Fibroblast of peridontal ligament (primary cell): ENCODE data around the gene SGTA.

Experiments used
- DNase-seq: peaks from one replicate; pipeline ENCODE4 v3.0.0-alpha.2; 2010; ENCODE audit errors: extremely low read depth

SGTA gene

DNA sequence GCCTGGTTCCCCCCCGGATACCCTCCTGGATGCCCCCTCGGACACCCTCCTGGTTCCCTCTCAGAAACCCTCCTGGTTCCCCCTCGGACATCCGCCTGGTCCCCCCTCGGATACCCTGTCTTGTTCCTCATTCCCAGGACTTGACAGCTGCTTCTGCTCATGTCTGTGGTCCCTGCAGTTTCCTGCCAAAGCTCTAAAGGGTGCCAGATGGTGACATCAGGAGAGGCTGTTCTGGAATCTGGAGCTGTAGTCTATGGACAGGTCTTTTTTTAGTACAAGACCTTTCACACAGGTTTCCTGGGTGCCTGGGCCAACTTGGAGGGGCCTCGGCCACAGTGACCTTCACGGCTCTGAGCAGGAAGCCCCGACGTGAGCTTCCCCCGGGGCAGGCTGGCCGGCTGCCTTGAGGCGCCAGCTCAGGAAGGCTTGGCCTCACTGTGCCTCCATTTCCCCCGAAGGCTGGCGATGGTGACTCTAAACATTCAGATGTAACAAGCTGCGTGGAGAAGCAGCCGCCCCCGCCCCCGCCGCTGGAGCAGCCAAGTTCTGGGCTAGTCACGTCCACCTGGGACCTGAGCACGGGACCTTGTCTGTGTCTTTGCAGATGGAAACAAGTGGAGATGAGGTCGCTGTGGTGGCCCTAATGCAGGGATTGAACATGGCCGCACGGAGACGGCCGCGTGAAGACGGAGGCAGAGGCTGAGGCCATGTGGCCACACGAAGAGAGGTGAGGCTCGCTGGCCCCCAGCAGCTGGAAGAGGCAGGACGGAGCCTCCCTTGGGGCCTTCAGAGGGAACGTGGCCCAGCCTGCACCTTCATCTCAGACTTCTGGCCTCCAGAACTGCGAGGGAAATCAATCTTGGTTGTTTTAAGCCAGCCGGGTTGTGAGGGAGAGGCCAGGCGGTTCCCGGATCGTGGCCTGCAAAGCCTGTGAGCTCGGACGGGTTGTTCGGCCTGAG lies 12.7 kb downstream of the SGTA start:
- no peak for DNase-seq

DNA sequence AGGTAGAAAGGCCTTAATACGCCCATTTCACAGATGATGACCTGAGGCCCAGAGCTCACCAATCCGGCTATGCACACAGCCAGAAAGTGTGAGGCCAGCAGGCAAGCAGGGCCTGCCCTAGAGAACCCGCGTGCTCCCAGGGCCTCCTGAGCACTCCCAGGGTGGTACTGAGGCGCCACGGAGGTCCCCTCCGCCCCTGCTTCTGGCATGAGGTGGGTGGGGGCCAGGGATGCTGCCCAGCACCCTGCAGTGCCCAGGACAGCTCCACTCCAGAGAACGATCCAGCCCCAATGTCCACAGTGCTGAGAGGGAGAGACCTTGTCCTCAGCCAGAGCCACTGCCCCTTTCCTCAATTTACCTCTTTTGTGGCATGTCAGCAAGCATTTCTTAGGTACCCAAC lies 13.9 kb downstream of the SGTA start:
- no peak for DNase-seq

DNA sequence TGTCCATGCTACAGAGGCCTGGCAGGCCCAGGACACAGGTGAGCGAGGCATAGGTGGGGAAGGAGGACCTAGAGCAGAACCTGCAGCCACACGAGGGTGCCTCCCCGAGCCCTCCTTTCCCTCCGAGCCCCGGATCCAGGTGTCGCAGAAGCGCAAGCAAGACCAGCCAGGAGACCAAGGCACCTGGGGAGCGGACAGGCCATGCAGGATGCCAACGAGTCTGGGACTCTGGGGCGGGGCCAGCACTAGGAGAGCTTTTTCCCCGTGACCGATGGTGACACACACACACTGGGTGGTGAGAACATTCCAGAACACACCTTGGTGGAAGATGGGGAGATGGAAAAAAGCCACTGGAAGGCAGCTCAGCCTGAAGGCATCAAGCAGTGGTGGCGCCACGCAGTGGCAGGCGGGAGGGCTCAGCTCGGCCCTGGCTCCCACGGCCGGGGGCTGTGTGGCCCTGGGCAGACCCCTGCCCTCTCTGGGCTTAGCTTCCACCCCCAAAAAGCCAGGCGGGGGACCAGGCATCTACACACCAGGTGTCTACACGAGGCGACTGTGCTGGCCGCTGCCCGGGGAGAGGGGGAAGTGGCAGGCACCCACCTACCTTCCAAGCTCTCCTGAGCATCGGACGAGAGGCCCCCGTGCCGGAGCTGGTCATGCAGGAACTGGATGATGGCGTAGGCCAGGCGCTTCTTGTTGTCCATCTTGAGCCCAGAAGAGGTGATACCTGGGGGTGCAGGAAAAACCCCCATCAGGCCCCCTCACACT lies 14.5 kb downstream of the SGTA start:
- no peak for DNase-seq

GRCh38 chr19:2767688-2768087 lies 15.4 kb downstream of the SGTA start:
- DNase-seq = no peak

DNA sequence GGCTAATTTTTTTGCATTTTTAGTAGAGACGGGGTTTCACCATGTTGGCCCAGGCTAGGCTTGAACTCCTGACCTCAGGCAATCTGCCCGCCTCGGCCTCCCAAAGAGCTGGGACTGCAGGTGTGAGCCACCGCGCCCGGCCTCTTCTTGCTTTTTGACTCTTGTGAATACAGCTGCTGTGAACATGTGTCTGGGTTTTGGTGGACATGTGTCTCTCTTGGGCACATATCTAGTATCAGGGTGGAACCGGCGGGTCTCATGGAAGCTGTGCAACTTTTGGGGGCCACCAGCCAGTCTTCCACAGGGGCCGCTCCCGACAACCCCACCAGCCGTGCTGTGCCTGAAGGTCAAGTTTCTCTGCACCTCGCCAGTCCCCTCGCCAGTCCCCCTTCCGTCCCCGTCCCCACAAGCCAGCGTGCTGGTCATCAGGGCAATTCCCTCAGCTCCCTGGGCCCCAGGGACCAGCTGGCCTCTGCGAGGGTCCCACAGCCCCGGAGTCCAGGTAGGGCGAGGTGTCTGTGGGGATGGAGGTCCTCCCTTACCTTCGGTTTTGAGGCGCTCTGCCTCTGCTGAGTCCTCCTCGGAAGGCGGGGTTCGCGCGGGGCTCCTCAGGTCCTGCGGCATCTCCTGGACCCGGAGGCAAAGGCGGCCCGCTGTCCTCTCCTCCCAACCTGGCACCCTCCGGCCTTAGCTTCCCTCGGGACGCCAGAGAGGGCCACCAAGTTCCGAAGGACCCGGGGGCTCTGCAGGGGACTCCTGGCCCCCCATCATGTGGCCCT lies 16.3 kb downstream of the SGTA start:
- DNase-seq = no peak

DNA sequence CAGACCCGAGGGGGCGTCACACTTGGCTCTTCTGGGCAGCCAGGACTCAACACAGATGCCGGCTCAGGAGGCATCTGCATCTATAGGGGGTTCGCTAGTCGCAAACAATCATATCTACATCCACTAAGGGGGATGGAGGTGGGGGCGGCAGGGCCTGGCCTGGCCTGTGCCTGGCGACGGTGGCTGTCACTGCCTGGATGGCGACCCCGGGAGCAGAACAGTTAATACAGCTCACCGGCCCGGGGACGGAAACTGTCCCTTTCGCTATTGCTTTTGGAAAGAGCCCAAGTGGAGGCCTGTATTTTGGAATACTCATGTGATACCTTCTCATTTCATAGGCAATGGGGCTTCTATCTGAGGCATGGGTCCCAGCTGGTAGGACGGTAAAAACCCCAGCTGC lies 17.7 kb downstream of the SGTA start:
- DNase-seq = no peak

DNA sequence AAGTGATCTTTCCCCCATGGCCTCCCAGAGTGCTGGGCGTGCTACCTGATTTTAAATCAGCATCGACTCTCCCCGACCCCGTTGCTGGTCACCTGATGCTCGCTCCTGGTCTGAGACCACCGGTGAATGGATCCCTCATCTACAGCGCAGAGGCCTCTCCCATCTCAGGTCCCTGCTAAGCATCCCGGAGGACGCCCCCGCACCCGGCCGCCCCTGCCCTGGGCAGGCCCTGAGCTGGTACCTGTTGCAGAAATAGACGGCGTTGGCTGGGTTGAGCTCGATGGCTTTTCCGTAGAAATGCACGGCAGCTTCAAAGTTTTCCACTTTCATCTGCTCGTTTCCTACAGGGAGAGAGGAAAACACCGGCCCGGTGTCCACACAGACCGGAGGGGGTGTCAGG lies 18.1 kb downstream of the SGTA start:
- DNase-seq = no peak

- no peak for DNase-seq
Measured at GRCh38 chr19:2763687-2764086, 19.4 kb downstream of the SGTA start.

DNA sequence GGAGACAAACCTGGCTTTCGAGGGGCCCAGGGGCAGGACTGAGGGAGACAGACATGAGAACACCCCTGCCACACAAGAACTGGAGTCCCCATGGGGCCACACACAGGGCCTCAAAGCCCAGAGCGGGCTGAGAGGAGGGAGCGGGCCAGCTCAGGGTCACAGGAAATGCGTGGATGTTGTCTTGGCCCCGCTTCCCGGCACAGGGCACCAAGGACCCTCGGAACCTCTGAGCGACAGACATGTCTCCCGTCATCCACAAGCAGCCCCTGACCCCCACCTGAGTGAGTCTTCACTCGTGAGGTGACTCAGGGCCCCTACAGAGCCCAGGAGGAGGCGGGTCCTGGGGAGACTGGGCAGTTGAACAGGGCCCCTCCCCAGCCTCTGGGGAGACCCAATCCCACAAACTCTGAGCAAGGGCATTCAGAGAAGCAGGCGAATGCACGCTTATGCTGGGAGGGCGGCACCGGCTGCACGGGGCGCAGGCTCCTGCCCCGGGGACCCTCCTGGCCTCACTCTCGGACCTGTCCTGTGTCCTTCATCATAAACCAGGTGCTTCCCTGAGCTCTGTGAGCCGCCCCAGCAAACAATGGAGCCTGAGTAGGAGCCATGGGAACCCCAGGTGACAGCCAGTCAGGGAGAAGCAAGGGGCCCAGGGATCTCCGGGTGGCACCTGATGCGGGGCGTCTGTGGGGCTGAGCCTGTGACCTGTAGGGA lies 20.1 kb downstream of the SGTA start:
- DNase-seq = no peak

DNA sequence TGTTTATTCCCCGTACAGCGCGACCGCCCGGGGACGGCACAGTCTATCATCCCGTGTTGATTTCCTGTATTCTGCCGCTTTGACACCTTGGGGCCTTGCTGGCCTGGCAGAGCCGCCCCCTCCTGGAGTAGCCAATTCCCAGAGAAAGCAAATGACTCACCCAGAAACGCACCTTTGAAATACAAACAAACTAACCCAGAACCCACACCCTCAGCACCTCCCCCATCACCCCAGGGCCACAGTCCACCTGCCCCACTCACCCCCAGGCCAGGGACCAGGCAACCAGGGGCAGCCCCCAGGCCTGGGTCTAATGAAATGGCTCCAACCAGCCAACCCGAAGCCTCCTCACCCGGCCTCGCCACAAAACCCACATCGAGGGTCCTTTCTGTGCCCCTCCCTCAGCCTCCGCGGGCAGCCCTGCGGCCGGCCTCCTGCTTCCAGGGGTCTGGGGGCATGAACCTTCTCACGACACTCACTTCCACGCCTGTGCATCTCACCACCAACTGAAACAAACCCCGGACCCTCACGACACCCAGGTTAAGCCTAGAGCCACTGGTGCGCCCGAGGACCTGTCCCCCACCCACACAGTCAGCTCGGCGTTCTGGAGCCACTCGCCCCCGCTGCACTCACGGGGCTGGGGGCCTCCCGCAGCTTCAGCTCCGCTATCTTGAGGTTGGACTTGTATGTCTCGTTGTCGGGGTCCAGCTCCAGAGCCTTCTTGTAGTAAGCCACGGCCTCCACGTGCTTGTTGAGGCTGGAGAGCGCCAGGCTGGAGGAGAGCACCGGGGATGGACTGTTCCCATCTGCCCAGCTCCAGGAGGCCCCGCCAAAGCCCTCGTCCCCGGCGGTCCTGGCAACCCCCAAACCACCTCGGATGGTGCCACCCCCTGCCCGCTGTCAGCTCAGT lies 20.9 kb downstream of the SGTA start:
- no peak for DNase-seq

GRCh38 chr19:2761309-2761677 lies 21.8 kb downstream of the SGTA start:
- no peak for DNase-seq

DNA sequence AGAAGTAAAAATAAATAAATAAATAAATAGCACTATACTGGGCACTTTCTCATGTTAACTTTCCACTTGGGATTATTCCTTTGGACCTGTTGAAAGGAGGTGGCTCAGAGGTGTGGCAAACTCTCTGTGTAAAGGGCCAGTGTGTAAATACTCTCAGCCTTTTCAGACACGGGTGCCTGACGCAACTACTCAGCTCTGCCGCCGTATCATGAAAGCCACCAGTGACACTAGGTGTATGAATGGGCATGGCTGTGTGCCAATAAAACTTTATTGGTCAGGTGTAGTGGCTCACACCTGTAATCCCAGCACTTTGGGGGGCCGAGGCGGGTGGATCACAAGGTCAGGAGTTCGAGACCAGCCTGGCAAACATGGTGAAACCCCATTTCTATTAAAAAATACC lies 23.1 kb downstream of the SGTA start:
- no peak for DNase-seq

DNA sequence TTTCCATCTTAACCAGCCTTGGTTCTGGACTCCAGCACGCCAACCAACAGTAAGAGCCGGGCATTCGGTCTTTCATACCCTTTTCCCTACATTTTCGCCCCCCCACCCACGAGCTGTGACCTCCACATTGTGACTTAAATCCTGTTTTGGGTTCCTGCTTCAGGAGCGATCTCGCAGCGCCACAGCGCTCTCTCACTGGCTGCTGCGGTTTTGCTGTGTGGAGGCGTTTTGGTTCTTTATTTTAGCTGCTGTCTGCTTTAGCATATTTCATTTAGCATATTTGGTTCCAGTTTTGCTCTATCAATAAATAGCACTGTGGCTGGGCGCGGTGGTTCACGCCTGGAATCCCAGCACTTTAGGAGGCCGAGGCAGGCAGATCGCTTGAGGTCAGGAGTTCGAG lies 23.7 kb downstream of the SGTA start:
- DNase-seq = no peak

- DNase-seq = no peak
Measured at GRCh38 chr19:2758601-2759313, 24.3 kb downstream of the SGTA start.

- no peak for DNase-seq
Measured at GRCh38 chr19:2756921-2757881, 25.9 kb downstream of the SGTA start.

DNA sequence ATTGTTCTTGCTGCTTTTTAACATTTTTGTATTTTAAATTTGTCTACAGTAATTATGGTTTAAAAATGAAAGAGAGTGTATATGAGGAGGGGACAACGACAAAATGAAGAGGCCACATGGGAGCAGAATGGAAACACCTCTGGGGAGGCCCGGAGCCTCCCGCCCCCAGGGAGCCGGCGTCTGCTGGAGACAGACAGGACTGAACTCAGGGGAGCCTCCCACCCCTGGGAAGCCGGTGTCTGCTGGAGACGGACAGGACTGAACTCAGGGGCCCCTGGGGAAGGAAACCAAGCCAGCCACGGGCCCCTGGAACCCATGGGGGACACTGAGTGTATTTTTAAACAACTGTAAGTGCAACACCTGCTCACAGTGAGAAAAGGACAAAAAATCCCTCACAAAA lies 26.6 kb downstream of the SGTA start:
- no peak for DNase-seq

GRCh38 chr19:2755811-2756210 lies 27.3 kb downstream of the SGTA start:
- no peak for DNase-seq

DNA sequence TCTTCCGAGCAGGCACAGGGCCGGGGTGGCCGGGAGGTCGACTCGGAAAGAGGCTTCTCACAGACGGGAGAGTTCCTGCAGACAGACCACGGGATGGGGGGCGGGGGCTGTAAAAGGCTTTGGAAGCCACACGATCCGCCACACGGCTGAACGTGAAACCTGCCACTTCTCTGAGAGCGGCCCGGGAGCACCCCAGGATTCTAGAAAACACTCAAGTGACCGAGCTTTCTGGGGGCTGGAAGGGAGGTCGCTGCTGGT lies 27.7 kb downstream of the SGTA start:
- DNase-seq = no peak
